HG02943 (cell line): Measurements from ENCODE around the gene VCP.
A peak's percentile ranks its signal among the peaks of the same experiment; 100 is the strongest.

ENCODE experiments used
- ATAC-seq: cut with Tn5 transposase; IDR thresholded peaks from one replicate; pipeline ENCODE4 v1.9.1; 2021; ENCODE audit warnings: mild to moderate bottlenecking, low read depth, moderate library complexity; ENCODE audit not compliant: unreplicated experiment

VCP gene

GRCh38 chr9:35072461-35073278 is at the start of gene VCP:
VCP (minus strand) TSS chr9:35072625; CDS start chr9:35072353, 272 bp downstream.
- peak; percentile 93 for ATAC-seq

DNA sequence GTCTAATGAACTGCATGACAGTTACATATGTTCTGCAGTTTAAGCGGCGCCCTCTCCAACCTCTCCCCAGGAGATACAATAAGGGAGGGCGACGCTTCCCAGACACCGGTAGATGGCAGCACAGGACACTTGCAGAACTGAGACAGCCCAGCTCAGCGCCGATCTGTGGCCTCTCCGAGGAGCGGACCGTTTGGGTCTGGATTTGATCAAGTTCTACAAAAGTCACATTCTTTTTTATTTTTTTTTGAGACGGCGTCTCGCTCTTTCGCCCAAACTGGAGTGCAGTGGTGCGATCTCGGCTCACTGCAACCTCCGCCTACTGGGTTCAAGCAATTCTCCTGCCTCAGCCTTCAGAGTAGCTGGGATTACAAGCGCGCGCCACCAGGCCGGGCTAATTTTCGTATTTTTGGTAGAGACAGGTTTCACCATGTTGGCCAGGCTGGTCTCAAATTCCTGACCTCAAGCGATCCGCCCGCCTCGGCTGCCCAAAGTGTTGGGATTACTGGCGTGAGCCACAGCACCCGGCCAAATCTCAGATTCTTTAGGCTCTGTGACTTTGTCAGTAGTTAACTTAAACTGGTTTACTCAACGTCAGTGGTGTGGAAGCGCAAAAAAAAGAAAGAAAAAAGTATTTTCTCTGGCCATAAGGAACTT is 44.6 kb upstream of the VCP start:
- peak; percentile 48 for ATAC-seq

GRCh38 chr9:35116539-35116897 is 44.1 kb upstream of the VCP start:
- no peak for ATAC-seq

DNA sequence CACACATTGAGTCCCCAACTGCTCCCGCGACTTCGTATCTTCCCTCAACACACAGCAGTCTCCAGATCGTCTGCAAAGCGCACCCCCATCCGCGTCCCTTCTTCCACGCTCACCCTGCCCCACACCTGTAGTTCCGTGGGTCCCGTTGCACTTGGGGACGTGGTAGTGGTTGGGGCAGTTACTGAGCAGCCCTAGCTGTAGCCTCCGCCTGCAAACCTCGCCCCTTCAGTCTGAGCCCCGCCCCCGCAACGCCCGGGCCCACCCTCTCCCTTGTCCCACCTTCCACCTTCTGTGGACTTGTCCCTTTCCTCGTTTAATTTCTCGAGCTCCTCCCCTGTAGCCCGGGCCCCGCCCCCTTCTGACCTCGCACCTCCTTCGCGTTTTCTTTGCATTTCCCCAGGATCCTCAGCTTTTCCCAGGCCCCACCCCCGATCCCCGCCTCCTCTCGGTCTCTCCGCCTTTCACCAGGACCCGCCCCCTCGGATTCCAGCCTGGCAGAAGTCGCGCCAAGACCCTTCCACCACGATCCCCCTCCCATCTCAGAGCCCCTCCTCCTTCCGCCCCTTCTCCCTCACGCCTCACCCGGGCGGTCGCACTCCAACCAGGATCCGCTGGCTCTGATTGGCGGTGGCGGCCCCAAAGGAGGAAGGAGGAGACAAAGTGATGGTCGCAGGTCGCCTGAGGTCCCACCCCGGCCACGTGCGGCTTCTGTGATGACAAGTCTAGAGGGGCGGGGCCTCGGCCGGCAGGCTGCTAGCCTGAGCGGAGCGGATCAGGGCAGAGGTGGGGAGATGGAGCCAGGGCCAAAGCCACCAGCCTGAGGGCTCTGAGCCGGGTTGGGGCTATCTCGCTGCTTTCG is 43.5 kb upstream of the VCP start, which contains the start of gene ATOSB:
Gene ATOSB, minus strand, starts transcription at position 183 of the 859 bp plus-strand sequence. CDS start 7,588 bp downstream, outside the sequence.
- ATAC-seq, result peak; percentile 62

DNA sequence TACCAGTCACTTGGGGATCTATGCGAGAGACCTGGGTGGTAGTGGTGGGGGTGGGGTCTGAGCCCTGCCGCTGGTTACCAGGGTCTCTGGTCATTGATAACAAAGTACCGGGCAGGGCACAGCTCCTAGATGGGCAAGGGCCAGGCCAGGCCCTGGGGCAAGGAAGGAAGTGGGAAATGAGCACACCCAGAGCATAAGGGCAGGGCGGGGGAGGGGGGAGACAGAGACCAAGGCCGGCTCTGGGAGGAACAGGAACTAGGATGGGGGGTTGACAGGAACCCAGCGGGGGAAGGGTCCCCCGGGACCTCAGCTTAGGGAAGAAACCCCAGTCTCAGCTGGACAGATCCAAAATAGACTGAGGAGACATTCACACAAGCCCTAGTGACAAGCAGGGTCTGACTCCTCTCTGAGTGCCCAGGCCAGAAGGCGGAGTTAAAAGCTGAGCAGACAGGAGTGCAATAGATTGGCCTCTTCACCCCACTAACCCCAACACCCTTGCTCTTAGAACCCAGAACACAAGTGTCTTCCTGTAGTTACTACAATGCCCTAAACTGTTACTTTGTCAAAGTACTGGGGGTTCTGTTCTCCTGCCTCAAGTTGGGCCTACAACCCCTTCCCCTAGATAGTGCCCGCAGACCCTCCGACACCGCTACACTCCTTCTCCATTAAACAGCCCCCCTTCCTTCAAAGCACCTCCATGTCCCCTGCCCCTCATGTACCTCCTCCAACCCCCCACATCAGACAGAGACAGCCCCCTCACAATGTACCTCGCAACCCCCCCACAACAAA is 42.6 kb upstream of the VCP start:
- no peak for ATAC-seq

- ATAC-seq, result no peak
These were observed 41.9 kb upstream of the VCP start for GRCh38 chr9:35114113-35114839.

DNA sequence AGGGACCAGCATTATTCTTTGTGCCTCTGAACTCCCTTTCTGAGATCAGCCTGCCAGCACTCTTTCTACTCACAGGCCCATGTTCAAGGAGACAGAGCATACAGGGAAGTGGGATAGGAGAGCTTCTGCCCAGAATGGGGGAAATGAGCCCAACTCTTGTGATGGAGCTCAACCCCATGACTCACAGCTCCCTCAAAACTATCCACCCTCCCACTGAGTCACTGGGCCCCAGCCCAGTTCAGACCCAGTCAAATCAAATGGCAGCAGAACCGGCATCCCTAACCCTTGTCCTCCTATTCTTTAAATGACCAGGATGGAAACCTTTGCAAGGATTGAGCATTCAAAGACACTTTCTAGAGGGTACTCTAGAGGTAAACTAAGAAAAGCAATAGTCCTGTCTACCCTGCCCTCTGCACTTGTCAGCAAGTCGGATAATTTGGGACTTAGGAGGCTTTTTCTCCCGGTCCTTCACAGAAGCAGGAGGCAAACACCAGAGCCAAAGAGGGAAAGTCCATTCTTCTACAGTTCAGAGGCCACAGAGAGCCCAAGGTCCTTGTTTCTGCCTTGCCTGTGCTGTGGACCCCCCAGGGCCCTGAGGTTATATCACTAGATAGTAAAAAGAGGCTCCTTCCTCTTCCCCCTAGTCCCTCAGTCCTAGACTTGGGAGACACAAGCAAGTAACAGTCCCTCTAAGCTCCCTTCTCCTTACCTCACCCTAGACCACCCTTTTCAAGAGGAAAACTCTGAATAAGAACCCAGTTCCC is 40.0 kb upstream of the VCP start:
- no peak for ATAC-seq

DNA sequence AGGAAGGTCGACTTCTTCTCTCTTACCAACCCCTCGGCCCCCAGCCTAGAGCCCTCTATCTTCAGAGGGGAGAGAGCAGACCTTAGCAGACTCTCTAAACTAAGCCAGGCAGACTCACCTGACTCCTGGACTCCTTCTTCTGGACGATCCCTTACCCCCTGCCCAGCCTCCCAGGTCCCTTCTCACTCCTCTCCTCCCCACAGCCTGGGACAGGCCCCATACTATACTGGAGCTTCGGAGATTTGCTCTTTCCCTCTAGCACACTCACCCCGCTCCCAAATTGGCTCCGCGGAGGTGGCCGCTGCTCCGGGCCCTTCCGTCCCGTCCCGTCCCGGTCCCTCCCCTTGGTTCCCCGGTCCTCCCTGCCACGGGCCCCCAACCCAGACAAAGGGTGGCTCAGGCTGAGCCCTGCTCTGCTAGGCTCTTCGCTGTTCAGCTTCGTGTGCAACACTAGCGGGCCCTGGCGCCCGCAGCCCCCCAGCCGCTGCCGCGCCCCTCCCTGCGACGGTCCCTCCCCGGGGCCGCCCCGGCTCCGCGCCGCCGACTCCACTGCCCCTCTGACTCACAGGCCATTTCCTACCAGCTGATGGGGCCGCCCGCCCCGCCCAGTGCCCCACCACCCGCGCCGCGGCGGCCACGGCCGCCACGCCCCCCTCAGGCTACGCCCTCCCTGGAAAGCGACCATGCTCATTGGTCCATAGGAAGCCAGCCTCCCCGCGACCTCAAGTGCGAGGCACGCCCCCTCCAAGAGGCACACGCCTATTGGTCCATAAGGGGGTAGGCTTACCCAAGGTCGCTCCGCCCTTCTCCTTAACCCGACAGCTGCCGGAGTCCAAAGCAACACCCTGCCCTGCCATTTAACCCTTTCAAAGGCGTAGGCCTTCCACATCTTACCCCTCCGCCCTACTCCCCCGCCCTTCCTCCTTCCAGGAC is 38.8 kb upstream of the VCP start:
- ATAC-seq, result peak; percentile 59

DNA sequence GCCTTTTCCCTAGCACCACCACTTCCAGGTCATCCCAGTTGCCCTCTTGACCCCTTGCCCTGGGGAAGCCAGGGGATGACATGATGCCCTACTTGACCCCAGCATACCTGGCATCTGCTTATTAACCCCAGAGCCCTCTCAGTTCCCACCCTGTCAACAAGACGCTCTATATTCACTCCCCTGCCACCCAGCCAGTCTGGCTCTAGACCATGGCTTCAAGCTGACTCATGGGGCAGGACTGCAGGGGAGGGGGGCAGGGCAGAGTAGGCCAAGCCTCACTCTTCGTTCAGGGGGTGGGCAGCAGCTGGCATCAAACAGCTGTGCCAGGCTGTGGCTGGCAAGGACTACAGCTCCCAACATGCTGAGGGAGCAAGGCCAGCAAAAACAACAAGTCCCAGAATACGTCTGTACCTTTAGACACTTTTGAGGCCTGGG is 37.9 kb upstream of the VCP start:
- ATAC-seq, result no peak

DNA sequence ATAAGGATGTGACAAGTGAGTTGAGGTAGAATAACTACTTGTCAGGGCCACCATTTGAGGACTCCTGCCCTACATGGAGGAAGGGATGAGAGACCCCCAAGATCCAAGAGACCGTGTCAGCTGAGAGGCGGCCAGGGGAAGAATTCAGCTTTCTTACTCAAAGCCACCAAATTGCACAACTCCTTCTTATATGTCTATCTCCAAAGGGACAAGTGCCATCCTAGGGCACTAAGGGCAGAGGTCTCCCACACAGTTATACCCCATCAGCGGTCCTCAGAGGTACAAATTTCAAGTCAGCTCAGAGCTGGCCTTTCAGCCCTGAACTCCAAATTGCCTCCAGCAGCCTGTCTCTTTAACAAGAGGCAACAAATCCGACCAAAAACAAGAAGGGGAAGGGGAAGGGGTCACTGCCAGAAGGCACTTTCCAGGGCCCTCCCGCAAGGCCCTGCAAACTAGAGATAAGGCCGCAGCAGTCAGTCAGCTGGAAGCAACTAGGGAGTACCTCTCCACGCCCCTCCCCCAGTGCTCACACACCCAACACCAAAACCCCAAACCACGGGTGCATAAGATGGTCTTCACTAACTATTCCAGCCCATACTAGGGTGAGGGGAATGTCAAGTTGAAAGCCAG is 36.6 kb upstream of the VCP start:
- ATAC-seq, result no peak

DNA sequence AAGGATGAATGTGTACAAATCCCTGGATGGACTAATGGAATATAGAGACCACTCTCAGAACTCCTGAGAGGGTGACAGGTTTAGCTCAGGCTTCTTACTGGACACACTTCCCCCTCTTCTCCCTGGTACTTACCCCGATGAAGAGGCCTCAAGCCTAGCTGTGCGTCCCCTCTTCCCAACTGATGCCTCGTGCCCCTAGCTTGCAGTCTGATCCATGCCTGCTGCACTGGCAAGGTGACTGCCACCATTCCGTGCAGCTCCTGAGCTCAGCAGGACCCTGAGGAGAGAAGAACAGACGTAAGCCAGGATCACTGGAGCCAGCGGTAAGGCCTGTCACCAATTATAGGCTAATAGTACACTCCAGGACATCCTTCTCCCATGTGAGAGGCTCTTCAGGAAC is 36.0 kb upstream of the VCP start:
- no peak for ATAC-seq

GRCh38 chr9:35107297-35108290 is 35.2 kb upstream of the VCP start:
- no peak for ATAC-seq

DNA sequence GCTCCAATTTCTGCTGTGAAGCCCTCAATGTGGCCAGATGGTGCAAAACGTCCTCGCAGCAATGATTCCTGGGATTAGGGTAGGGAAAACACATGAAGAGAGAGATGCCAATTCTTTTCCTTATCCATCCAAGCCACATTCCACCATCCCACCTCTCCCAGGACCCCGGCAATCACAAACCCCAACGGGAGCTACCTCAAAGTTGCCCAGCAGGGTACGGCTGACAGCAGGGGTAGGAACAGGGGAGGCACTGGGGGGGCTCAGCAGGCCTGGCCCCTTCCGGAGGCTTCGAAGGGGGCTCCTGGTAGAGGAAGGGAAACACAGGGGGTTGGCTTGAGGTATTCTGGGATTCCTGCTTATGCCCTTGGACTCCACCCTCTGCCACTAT is 33.9 kb upstream of the VCP start:
- ATAC-seq, result no peak

GRCh38 chr9:35105571-35106342 is 33.3 kb upstream of the VCP start:
- no peak for ATAC-seq

- no peak for ATAC-seq
These were observed 32.7 kb upstream of the VCP start for GRCh38 chr9:35105126-35105525.
